NK-92 treated with Interleukin-12 subunit alpha and Interleukin-12 subunit beta, amount 100 ng/mL, for 24 hours (cell line): ENCODE data around the gene DTX1.

Experiments used
- DNase-seq: peaks from one replicate; lab custom pipeline; 2025; lab: John Stamatoyannopoulos, UW

The DTX1 gene

GRCh38 chr12:113055594-113056380 is 743 bp upstream of the DTX1 start:
- no peak for DNase-seq

- DNase-seq, result no peak
These were observed 224 bp upstream of the DTX1 start for GRCh38 chr12:113056381-113056630.

GRCh38 chr12:113057565-113058485 is 1.3 kb downstream of the DTX1 start:
- DNase-seq, result no peak

- DNase-seq, result no peak
These were observed 2.0 kb downstream of the DTX1 start for GRCh38 chr12:113058553-113058952.

GRCh38 chr12:113059071-113059595 is 2.6 kb downstream of the DTX1 start:
- no peak for DNase-seq

GRCh38 chr12:113060336-113060960 is 3.9 kb downstream of the DTX1 start:
- no peak for DNase-seq

GRCh38 chr12:113061061-113061694 is 4.6 kb downstream of the DTX1 start:
- no peak for DNase-seq

GRCh38 chr12:113062502-113063395 is 6.2 kb downstream of the DTX1 start:
- DNase-seq, result no peak

- DNase-seq, result no peak
These were observed 7.1 kb downstream of the DTX1 start for GRCh38 chr12:113063396-113064350.

GRCh38 chr12:113064395-113065125 is 8.0 kb downstream of the DTX1 start:
- no peak for DNase-seq

- DNase-seq, result no peak
These were observed 8.8 kb downstream of the DTX1 start for GRCh38 chr12:113065126-113066007.

GRCh38 chr12:113066813-113067400 is 10.4 kb downstream of the DTX1 start:
- DNase-seq, result no peak

- no peak for DNase-seq
These were observed 11.7 kb downstream of the DTX1 start for GRCh38 chr12:113067987-113068935.

- DNase-seq, result no peak
These were observed 12.6 kb downstream of the DTX1 start for GRCh38 chr12:113069149-113069548.

- DNase-seq, result no peak
These were observed 13.2 kb downstream of the DTX1 start for GRCh38 chr12:113069751-113070116.

GRCh38 chr12:113070117-113070906 is 13.8 kb downstream of the DTX1 start:
- DNase-seq, result peak; percentile 59
